HEK293 (cell line): ENCODE measurements around the gene TNNI3.

ENCODE experiments used
- CTCF ChIA-PET: fragments of 350-600 bp; formaldehyde crosslinking; extraction: SDS; loops from one replicate; lab custom pipeline; 2021; ENCODE audit warnings: antibody characterized with exemption; lab: Yijun Ruan, JAX
- POLR2A ChIA-PET: fragments of 300-600 bp; formaldehyde crosslinking; extraction: SDS; loops from one replicate; lab custom pipeline; 2020; ENCODE audit warnings: antibody characterized with exemption, inconsistent platforms; lab: Yijun Ruan, JAX
- H3K27ac ChIP-seq: fragments of 200-500 bp; sonication (Bioruptor generic); 2 replicates; pipeline ENCODE4 v1.5.1; 2014; ENCODE audit warnings: low read depth, low read length, control low read depth, inconsistent platforms; ENCODE audit errors: extremely low read depth
- H3K36me3 ChIP-seq, 2 experiments: fragments of 200-500 bp in 1 of 2; sonication (Bioruptor generic) in 1 of 2; 1 replicate in 1 of 2; 2 replicates in 1 of 2; pipeline ENCODE4 v1.5.1; 2014 to 2017; ENCODE audit warnings: inconsistent platforms in 2 of 2, low read length in 2 of 2; ENCODE audit not compliant: control insufficient read depth in 2 of 2, insufficient read depth in 1 of 2
- H3K4me1 ChIP-seq: fragments of 200-500 bp; sonication (Bioruptor generic); 2 replicates; pipeline ENCODE4 v1.5.1; 2014; ENCODE audit warnings: mild to moderate bottlenecking, low read length, inconsistent platforms; ENCODE audit not compliant: control insufficient read depth, insufficient read depth
- H3K4me3 ChIP-seq: 2 replicates; pipeline ENCODE4 v1.5.1; 2011; ENCODE audit warnings: low read depth, mild to moderate bottlenecking, control low read depth, low read length, moderate library complexity
- H3K9me3 ChIP-seq: fragments of 200-500 bp; sonication (Bioruptor generic); 2 replicates; pipeline ENCODE4 v1.5.1; 2014; ENCODE audit warnings: low read depth, low read length, inconsistent platforms; ENCODE audit not compliant: control insufficient read depth, insufficient read depth
- KLF1 ChIP-seq: fragments of 450-650 bp; formaldehyde crosslinking; IDR thresholded peaks from 2 replicates; pipeline ENCODE4 v1.5.1; 2016; ENCODE audit warnings: missing biosample characterization, missing genetic modification characterization
- KLF8 ChIP-seq: fragments of 450-650 bp; formaldehyde crosslinking; IDR thresholded peaks from 2 replicates; pipeline ENCODE4 v1.5.1; 2016; ENCODE audit warnings: missing biosample characterization, missing genetic modification characterization
- OSR2 ChIP-seq: fragments of 450-650 bp; formaldehyde crosslinking; IDR thresholded peaks from 2 replicates; pipeline ENCODE4 v1.5.1; 2016; ENCODE audit warnings: missing biosample characterization, missing genetic modification characterization
- PATZ1 ChIP-seq: fragments of 450-650 bp; formaldehyde crosslinking; IDR thresholded peaks from 2 replicates; pipeline ENCODE4 v1.5.1; 2016; ENCODE audit warnings: missing biosample characterization, missing genetic modification characterization
- PBX3 ChIP-seq: sonication (generic); formaldehyde crosslinking; IDR thresholded peaks from 2 replicates; pipeline ENCODE4 v1.8.1; 2022; ENCODE audit warnings: mild to moderate bottlenecking, moderate library complexity, missing genetic modification reagents
- SP3 ChIP-seq: fragments of 450-650 bp; formaldehyde crosslinking; IDR thresholded peaks from 2 replicates; pipeline ENCODE4 v1.5.1; 2016; ENCODE audit warnings: missing biosample characterization, missing genetic modification characterization
- SP7 ChIP-seq: fragments of 450-650 bp; formaldehyde crosslinking; IDR thresholded peaks from 2 replicates; pipeline ENCODE4 v1.5.1; 2016; ENCODE audit warnings: missing biosample characterization, missing genetic modification characterization
- YY1 ChIP-seq: fragments of 450-650 bp; formaldehyde crosslinking; IDR thresholded peaks from 2 replicates; pipeline ENCODE4 v1.5.1; 2018; ENCODE audit warnings: missing biosample characterization, missing genetic modification characterization
- ZBTB49 ChIP-seq: fragments of 450-650 bp; formaldehyde crosslinking; IDR thresholded peaks from 2 replicates; pipeline ENCODE4 v1.5.1; 2016; ENCODE audit warnings: missing biosample characterization, missing genetic modification characterization, low read depth
- ZFP37 ChIP-seq: fragments of 450-650 bp; formaldehyde crosslinking; IDR thresholded peaks from 2 replicates; pipeline ENCODE4 v1.5.1; 2016; ENCODE audit warnings: missing biosample characterization, missing genetic modification characterization
- ZIC2 ChIP-seq: fragments of 450-650 bp; formaldehyde crosslinking; IDR thresholded peaks from 2 replicates; pipeline ENCODE4 v1.5.1; 2016; ENCODE audit warnings: missing biosample characterization, missing genetic modification characterization
- ZNF112 ChIP-seq: fragments of 450-650 bp; formaldehyde crosslinking; IDR thresholded peaks from 2 replicates; pipeline ENCODE4 v1.5.0; 2017; ENCODE audit warnings: missing biosample characterization, missing genetic modification characterization
- ZNF157 ChIP-seq: fragments of 450-650 bp; formaldehyde crosslinking; IDR thresholded peaks from 2 replicates; pipeline ENCODE4 v1.5.1; 2016; ENCODE audit warnings: missing biosample characterization, missing genetic modification characterization
- ZNF2 ChIP-seq: fragments of 450-650 bp; formaldehyde crosslinking; IDR thresholded peaks from 2 replicates; pipeline ENCODE4 v1.5.1; 2016; ENCODE audit warnings: missing biosample characterization, missing genetic modification characterization
- ZNF266 ChIP-seq: fragments of 450-650 bp; formaldehyde crosslinking; IDR thresholded peaks from 2 replicates; pipeline ENCODE4 v1.5.1; 2016; ENCODE audit warnings: missing biosample characterization, missing genetic modification characterization, low read depth
- ZNF335 ChIP-seq: fragments of 450-650 bp; formaldehyde crosslinking; conservative IDR thresholded peaks from 2 replicates; pipeline ENCODE4 v1.5.1; 2016; ENCODE audit warnings: missing biosample characterization, missing genetic modification characterization
- ZNF394 ChIP-seq: fragments of 450-650 bp; formaldehyde crosslinking; IDR thresholded peaks from 2 replicates; pipeline ENCODE4 v1.5.1; 2016; ENCODE audit warnings: missing biosample characterization, missing genetic modification characterization, mild to moderate bottlenecking, moderate library complexity, borderline replicate concordance
- ZNF473 ChIP-seq: fragments of 450-650 bp; formaldehyde crosslinking; IDR thresholded peaks from 2 replicates; pipeline ENCODE4 v1.5.1; 2017; ENCODE audit warnings: missing biosample characterization, missing genetic modification characterization
- ZNF530 ChIP-seq: fragments of 450-650 bp; formaldehyde crosslinking; IDR thresholded peaks from 2 replicates; pipeline ENCODE4 v1.5.1; 2016; ENCODE audit warnings: low read depth, missing biosample characterization, missing genetic modification characterization
- ZNF544 ChIP-seq: fragments of 450-650 bp; formaldehyde crosslinking; IDR thresholded peaks from 2 replicates; pipeline ENCODE4 v1.5.0; 2017; ENCODE audit warnings: missing biosample characterization, missing genetic modification characterization
- ZNF558 ChIP-seq: fragments of 450-650 bp; formaldehyde crosslinking; IDR thresholded peaks from 2 replicates; pipeline ENCODE4 v1.5.1; 2016; ENCODE audit warnings: missing biosample characterization, missing genetic modification characterization
- ZNF600 ChIP-seq: fragments of 450-650 bp; formaldehyde crosslinking; IDR thresholded peaks from 2 replicates; pipeline ENCODE4 v1.5.1; 2016; ENCODE audit warnings: missing biosample characterization, missing genetic modification characterization
- ZNF610 ChIP-seq: fragments of 450-650 bp; formaldehyde crosslinking; IDR thresholded peaks from 2 replicates; pipeline ENCODE4 v1.5.1; 2016; ENCODE audit warnings: missing biosample characterization, missing genetic modification characterization, borderline replicate concordance
- ZNF658 ChIP-seq: fragments of 450-650 bp; formaldehyde crosslinking; IDR thresholded peaks from 2 replicates; pipeline ENCODE4; 2016; ENCODE audit warnings: missing biosample characterization, missing genetic modification characterization
- ZNF664 ChIP-seq: fragments of 450-650 bp; formaldehyde crosslinking; IDR thresholded peaks from 2 replicates; pipeline ENCODE4 v1.5.1; 2016; ENCODE audit warnings: missing biosample characterization, missing genetic modification characterization
- ZNF776 ChIP-seq: fragments of 450-650 bp; formaldehyde crosslinking; IDR thresholded peaks from 2 replicates; pipeline ENCODE4 v1.5.0; 2017; ENCODE audit warnings: missing biosample characterization, missing genetic modification characterization, borderline replicate concordance
- ZNF777 ChIP-seq: fragments of 450-650 bp; formaldehyde crosslinking; IDR thresholded peaks from 2 replicates; pipeline ENCODE4 v1.5.1; 2017; ENCODE audit warnings: missing biosample characterization, missing genetic modification characterization, borderline replicate concordance
- ZNF843 ChIP-seq: fragments of 450-650 bp; formaldehyde crosslinking; IDR thresholded peaks from 2 replicates; pipeline ENCODE4 v1.5.1; 2016; ENCODE audit warnings: missing biosample characterization, missing genetic modification characterization
- ZSCAN16 ChIP-seq: fragments of 450-650 bp; formaldehyde crosslinking; IDR thresholded peaks from 2 replicates; pipeline ENCODE4 v1.5.1; 2016; ENCODE audit warnings: missing biosample characterization, missing genetic modification characterization
- ZSCAN30 ChIP-seq: fragments of 450-650 bp; IDR thresholded peaks from 2 replicates; pipeline ENCODE4 v1.5.1; 2018; ENCODE audit warnings: missing biosample characterization, mild to moderate bottlenecking, missing genetic modification characterization, moderate library complexity
- TF ChIP-seq, protein P1 (sequence below): fragments of 450-650 bp; formaldehyde crosslinking; IDR thresholded peaks from 2 replicates; pipeline ENCODE4 v1.5.1; 2016; ENCODE audit warnings: missing biosample characterization, missing genetic modification characterization

The TNNI3 gene

GRCh38 chr19:55160128-55160985, 2.8 kb upstream of the TNNI3 start:
- Histone ChIP-seq H3K4me1 (peaks cover 6% of the 10 kb centered on the region), H3K36me3 (no peaks in the 10 kb centered on the region), H3K4me3 (no peak overlapping the region), H3K27ac (0 out of 2 replicates have a peak overlapping the region, but pooled peaks have one; percentile 10), H3K9me3 (no peaks in the 10 kb centered on the region)
- ChIA-PET POLR2A (interaction anchor here (0.6 to 2.8 kb wide), 14 partner anchors 14 to 478 kb away, joined by 3 to 19 read pairs (median 3); partner anchors contain the start of genes HSPBP1, PPP1R12C, PPP6R1 and RDH13), CTCF (interaction anchor here (0.6 to 4.5 kb wide), 48 partner anchors 9 to 772 kb away, joined by 3 to 107 read pairs (median 4); partner anchors contain the start of genes TMEM238, TNNT1 and ZNF784)
- 0 out of 2 replicates have a peak, but pooled peaks have one; percentile 26 for TF ChIP-seq ZNF600 (tag by site-specific recombination)
- TF ChIP-seq ZNF843 (tag by site-specific recombination): peak; percentile 59
- TF ChIP-seq, protein P1, sequence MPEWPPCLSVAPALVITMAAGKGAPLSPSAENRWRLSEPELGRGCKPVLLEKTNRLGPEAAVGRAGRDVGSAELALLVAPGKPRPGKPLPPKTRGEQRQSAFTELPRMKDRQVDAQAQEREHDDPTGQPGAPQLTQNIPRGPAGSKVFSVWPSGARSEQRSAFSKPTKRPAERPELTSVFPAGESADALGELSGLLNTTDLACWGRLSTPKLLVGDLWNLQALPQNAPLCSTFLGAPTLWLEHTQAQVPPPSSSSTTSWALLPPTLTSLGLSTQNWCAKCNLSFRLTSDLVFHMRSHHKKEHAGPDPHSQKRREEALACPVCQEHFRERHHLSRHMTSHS: no peak
- no peak for TF ChIP-seq ZNF658 (tag by site-specific recombination)
- peak; percentile 73 for TF ChIP-seq ZSCAN30 (tag by site-specific recombination)
- peak; percentile 56; the same call in 1 of the 2 replicates for TF ChIP-seq KLF1 (tag by site-specific recombination)
- no peak for TF ChIP-seq ZNF112 (tag by site-specific recombination)
- no peak for TF ChIP-seq ZNF776 (tag by site-specific recombination)
- no peak for TF ChIP-seq ZNF157 (tag by site-specific recombination)
- peak; percentile 20; the same call in 1 of the 2 replicates for TF ChIP-seq ZNF335 (tag by site-specific recombination)
- peak; percentile 74 for TF ChIP-seq SP7 (tag by site-specific recombination)
- peak; percentile 89 for TF ChIP-seq ZNF394 (tag by site-specific recombination)
- TF ChIP-seq KLF8 (tag by site-specific recombination): peak; percentile 70; the same call in 1 of the 2 replicates
- TF ChIP-seq ZNF530 (tag by site-specific recombination): no peak
- TF ChIP-seq PATZ1 (tag by site-specific recombination): peak; percentile 68
- TF ChIP-seq OSR2 (tag by site-specific recombination): no peak
- no peak for TF ChIP-seq ZNF544 (tag by site-specific recombination)
- TF ChIP-seq SP3 (tag by site-specific recombination): peak; percentile 73
- TF ChIP-seq ZNF2 (tag by site-specific recombination): peak; percentile 41; the same call in 1 of the 2 replicates
- peak; percentile 37; the same call in 1 of the 2 replicates for TF ChIP-seq ZFP37
- peak; percentile 62; the same call in 1 of the 2 replicates for TF ChIP-seq PBX3 (CRISPR knock-in tag)
- TF ChIP-seq ZNF266 (tag by site-specific recombination): no peak
- no peak for TF ChIP-seq ZBTB49 (tag by site-specific recombination)
- TF ChIP-seq YY1 (tag by site-specific recombination): no peak
- TF ChIP-seq ZNF777 (tag by site-specific recombination): peak; percentile 72
- no peak for TF ChIP-seq ZNF610
- peak; percentile 74; the same call in 1 of the 2 replicates for TF ChIP-seq ZSCAN16
- TF ChIP-seq ZNF664: no peak
- TF ChIP-seq ZIC2 (tag by site-specific recombination): peak; percentile 21; the same call in 1 of the 2 replicates
- TF ChIP-seq ZNF473: no peak
- no peak for TF ChIP-seq ZNF558 (tag by site-specific recombination)
